DOHH2 (cell line): Measurements from ENCODE around the gene EXOC6B.

Source experiments
- EZH2phosphoT487 ChIP-seq: fragments of 200-600 bp; sonication (generic); IDR thresholded peaks from 2 replicates; pipeline ENCODE4 v1.6.1; 2017; ENCODE audit warnings: borderline replicate concordance, mild to moderate bottlenecking, antibody characterized with exemption, low read length, moderate library complexity, mixed read lengths
- TF ChIP-seq, protein P1 (sequence below): fragments of 200-600 bp; sonication (generic); IDR thresholded peaks from one replicate; pipeline ENCODE4 v1.5.1; 2014; ENCODE audit warnings: antibody characterized with exemption, mild to moderate bottlenecking, low read depth, low read length; ENCODE audit not compliant: poor library complexity, severe bottlenecking

DNA sequence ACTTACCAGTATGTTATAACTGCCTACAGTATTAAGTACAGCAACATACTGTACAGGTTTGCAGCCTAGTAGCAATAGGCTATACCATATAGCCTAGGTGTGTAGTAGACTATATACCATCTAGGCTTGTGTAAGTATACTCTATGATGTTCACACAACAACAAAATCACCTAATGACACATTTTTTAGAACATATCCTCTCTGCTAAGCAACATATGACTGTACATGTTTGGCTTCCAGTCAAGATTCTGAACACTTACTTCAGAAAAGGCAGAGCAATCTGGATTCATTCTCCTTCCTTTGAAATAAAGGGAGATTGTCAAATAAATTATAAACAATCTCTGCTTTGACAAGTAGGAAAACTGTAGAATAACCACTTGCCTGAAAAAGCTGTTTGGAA, 81.8 kb downstream of the EXOC6B start:
- no peak for TF ChIP-seq EZH2phosphoT487
- TF ChIP-seq, protein P1, sequence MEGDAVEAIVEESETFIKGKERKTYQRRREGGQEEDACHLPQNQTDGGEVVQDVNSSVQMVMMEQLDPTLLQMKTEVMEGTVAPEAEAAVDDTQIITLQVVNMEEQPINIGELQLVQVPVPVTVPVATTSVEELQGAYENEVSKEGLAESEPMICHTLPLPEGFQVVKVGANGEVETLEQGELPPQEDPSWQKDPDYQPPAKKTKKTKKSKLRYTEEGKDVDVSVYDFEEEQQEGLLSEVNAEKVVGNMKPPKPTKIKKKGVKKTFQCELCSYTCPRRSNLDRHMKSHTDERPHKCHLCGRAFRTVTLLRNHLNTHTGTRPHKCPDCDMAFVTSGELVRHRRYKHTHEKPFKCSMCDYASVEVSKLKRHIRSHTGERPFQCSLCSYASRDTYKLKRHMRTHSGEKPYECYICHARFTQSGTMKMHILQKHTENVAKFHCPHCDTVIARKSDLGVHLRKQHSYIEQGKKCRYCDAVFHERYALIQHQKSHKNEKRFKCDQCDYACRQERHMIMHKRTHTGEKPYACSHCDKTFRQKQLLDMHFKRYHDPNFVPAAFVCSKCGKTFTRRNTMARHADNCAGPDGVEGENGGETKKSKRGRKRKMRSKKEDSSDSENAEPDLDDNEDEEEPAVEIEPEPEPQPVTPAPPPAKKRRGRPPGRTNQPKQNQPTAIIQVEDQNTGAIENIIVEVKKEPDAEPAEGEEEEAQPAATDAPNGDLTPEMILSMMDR = no peak
